Activated T-cell treated with anti-CD3 and anti-CD28 coated beads, Interleukin-2, amount 50 U/mL, for 4 hours (primary cell): ENCODE measurements around the gene GYPB. TPM values are rescaled to one million over a fixed set of nuclear protein-coding genes. Genes with fewer than 3 reads are reported as not detected.
"Not testable (repeated sequence)": the region's sequence is repeated elsewhere in the genome, so short reads cannot be mapped to it uniquely, and the experiment has no call there.

Source experiments
- ATAC-seq, 2 donors: fragments of 200-7000 bp; cut with Tn5 transposase; one replicate each; pipeline ENCODE4 v1.10.0; 2021
- DNase-seq: peaks from one replicate; pipeline ENCODE4 v3.0.0-alpha.2; 2020
- H3K27me3 Mint-ChIP-seq: one replicate; pipeline ENCODE4 v1.8.0; 2021; ENCODE audit warnings: low read depth, mixed read lengths
- H3K36me3 Mint-ChIP-seq: one replicate; pipeline ENCODE4 v1.8.0; 2022; ENCODE audit warnings: mixed read lengths; ENCODE audit not compliant: insufficient read depth
- H3K4me1 Mint-ChIP-seq: one replicate; pipeline ENCODE4 v1.8.0; 2021; ENCODE audit warnings: low read depth, mixed read lengths
- H3K4me3 Mint-ChIP-seq: one replicate; pipeline ENCODE4 v1.8.0; 2021; ENCODE audit warnings: mild to moderate bottlenecking, moderate library complexity, mixed read lengths
- H3K9me3 Mint-ChIP-seq: one replicate; pipeline ENCODE4 v1.8.0; 2021; ENCODE audit warnings: mixed read lengths
- total RNA-seq, 3 donors: library from RNA; stranded (reverse); gene quantifications; one replicate each; pipeline ENCODE4 v1.2.1, GENCODE V29; 2021

The GYPB gene
- total RNA-seq = not detected

GRCh38 chr4:144019277-144019676 lies at the start of gene GYPB:
TSS of gene GYPB (minus strand) at chr4:144019380. CDS start at chr4:144019287, 93 bp downstream.
- not testable (repeated sequence) for H3K4me3 Mint-ChIP-seq, H3K4me1 Mint-ChIP-seq, H3K27me3 Mint-ChIP-seq, DNase-seq, ATAC-seq, H3K9me3 Mint-ChIP-seq, H3K36me3 Mint-ChIP-seq

- not testable (repeated sequence) for H3K36me3 Mint-ChIP-seq
Observed at GRCh38 chr4:144061556-144061955, 42.4 kb upstream of the GYPB start.

GRCh38 chr4:144060234-144060859 lies 41.2 kb upstream of the GYPB start:
- H3K4me3 Mint-ChIP-seq, DNase-seq, H3K4me1 Mint-ChIP-seq, H3K36me3 Mint-ChIP-seq, H3K27me3 Mint-ChIP-seq, ATAC-seq: not testable (repeated sequence)
- peaks cover 15% of the 10 kb centered on the region for H3K9me3 Mint-ChIP-seq

More at GRCh38 chr4:144061556-144061955, 42.4 kb upstream of the GYPB start:
- DNase-seq, H3K27me3 Mint-ChIP-seq, H3K4me1 Mint-ChIP-seq, ATAC-seq, H3K4me3 Mint-ChIP-seq: not testable (repeated sequence)
- peaks cover 15% of the 10 kb centered on the region for H3K9me3 Mint-ChIP-seq

- Mint-ChIP-seq H3K27me3 (peaks cover 5% of the 10 kb centered on the region), H3K4me3 (no peak overlapping the region), H3K4me1 (no peaks in the 10 kb centered on the region), H3K9me3 (peaks cover 9% of the 10 kb centered on the region), H3K36me3 (no peaks in the 10 kb centered on the region)
- DNase-seq (no peak), ATAC-seq (no peak)
Observed at GRCh38 chr4:144056800-144057199, 37.6 kb upstream of the GYPB start.

- not testable (repeated sequence) for ATAC-seq, H3K4me3 Mint-ChIP-seq, H3K36me3 Mint-ChIP-seq, H3K27me3 Mint-ChIP-seq, H3K4me1 Mint-ChIP-seq, DNase-seq, H3K9me3 Mint-ChIP-seq
Observed at GRCh38 chr4:144055336-144055735, 36.2 kb upstream of the GYPB start.

GRCh38 chr4:144051494-144051893 lies 32.3 kb upstream of the GYPB start:
- H3K27me3 Mint-ChIP-seq, ATAC-seq, H3K4me3 Mint-ChIP-seq, DNase-seq, H3K4me1 Mint-ChIP-seq, H3K36me3 Mint-ChIP-seq, H3K9me3 Mint-ChIP-seq: not testable (repeated sequence)

- not testable (repeated sequence) for H3K9me3 Mint-ChIP-seq, H3K36me3 Mint-ChIP-seq, H3K4me3 Mint-ChIP-seq, ATAC-seq, H3K27me3 Mint-ChIP-seq, DNase-seq, H3K4me1 Mint-ChIP-seq
Observed at GRCh38 chr4:144050631-144051030, 31.5 kb upstream of the GYPB start.

- not testable (repeated sequence) for H3K9me3 Mint-ChIP-seq, ATAC-seq, DNase-seq, H3K27me3 Mint-ChIP-seq, H3K4me1 Mint-ChIP-seq, H3K36me3 Mint-ChIP-seq, H3K4me3 Mint-ChIP-seq
Observed at GRCh38 chr4:144049495-144050424, 30.6 kb upstream of the GYPB start.

GRCh38 chr4:144044936-144045335 lies 25.8 kb upstream of the GYPB start:
- H3K9me3 Mint-ChIP-seq, ATAC-seq, H3K4me3 Mint-ChIP-seq, DNase-seq, H3K36me3 Mint-ChIP-seq, H3K4me1 Mint-ChIP-seq, H3K27me3 Mint-ChIP-seq: not testable (repeated sequence)

GRCh38 chr4:144032580-144032979 lies 13.4 kb upstream of the GYPB start:
- not testable (repeated sequence) for ATAC-seq, H3K4me3 Mint-ChIP-seq, H3K9me3 Mint-ChIP-seq, DNase-seq, H3K36me3 Mint-ChIP-seq, H3K27me3 Mint-ChIP-seq, H3K4me1 Mint-ChIP-seq

GRCh38 chr4:144031875-144032274 lies 12.7 kb upstream of the GYPB start:
- not testable (repeated sequence) for H3K4me3 Mint-ChIP-seq, DNase-seq, H3K9me3 Mint-ChIP-seq, ATAC-seq, H3K36me3 Mint-ChIP-seq, H3K4me1 Mint-ChIP-seq, H3K27me3 Mint-ChIP-seq

- not testable (repeated sequence) for ATAC-seq, DNase-seq, H3K9me3 Mint-ChIP-seq, H3K36me3 Mint-ChIP-seq, H3K4me3 Mint-ChIP-seq, H3K4me1 Mint-ChIP-seq, H3K27me3 Mint-ChIP-seq
Observed at GRCh38 chr4:144031369-144031768, 12.2 kb upstream of the GYPB start.

- H3K27me3 Mint-ChIP-seq = not testable (repeated sequence)
Observed at GRCh38 chr4:144030708-144031107, 11.5 kb upstream of the GYPB start.

GRCh38 chr4:144026682-144027081 lies 7.5 kb upstream of the GYPB start:
- H3K36me3 Mint-ChIP-seq, H3K9me3 Mint-ChIP-seq, DNase-seq, H3K27me3 Mint-ChIP-seq, ATAC-seq, H3K4me3 Mint-ChIP-seq, H3K4me1 Mint-ChIP-seq: not testable (repeated sequence)

More at GRCh38 chr4:144030708-144031107, 11.5 kb upstream of the GYPB start:
- not testable (repeated sequence) for H3K4me1 Mint-ChIP-seq, H3K36me3 Mint-ChIP-seq, H3K9me3 Mint-ChIP-seq, H3K4me3 Mint-ChIP-seq, DNase-seq, ATAC-seq
